ENCODE results near the gene CRYGN.

GRCh38 chr7:151394076-151395035 lies 45.6 kb downstream of the CRYGN start:
- TF ChIP-seq, protein P1, sequence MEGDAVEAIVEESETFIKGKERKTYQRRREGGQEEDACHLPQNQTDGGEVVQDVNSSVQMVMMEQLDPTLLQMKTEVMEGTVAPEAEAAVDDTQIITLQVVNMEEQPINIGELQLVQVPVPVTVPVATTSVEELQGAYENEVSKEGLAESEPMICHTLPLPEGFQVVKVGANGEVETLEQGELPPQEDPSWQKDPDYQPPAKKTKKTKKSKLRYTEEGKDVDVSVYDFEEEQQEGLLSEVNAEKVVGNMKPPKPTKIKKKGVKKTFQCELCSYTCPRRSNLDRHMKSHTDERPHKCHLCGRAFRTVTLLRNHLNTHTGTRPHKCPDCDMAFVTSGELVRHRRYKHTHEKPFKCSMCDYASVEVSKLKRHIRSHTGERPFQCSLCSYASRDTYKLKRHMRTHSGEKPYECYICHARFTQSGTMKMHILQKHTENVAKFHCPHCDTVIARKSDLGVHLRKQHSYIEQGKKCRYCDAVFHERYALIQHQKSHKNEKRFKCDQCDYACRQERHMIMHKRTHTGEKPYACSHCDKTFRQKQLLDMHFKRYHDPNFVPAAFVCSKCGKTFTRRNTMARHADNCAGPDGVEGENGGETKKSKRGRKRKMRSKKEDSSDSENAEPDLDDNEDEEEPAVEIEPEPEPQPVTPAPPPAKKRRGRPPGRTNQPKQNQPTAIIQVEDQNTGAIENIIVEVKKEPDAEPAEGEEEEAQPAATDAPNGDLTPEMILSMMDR (IDR thresholded peaks at IDR 0.05) = no peak
- TF ChIP-seq POLR2AphosphoS5 (IDR thresholded peaks at IDR 0.05) (no peak), EP300 (IDR thresholded peaks at IDR 0.05) (no peak), POLR2A (IDR thresholded peaks at IDR 0.05) (no peak)

Measured in stomach (tissue), 4 donors.